ENCODE results near the gene AP2S1.
"Not testable (repeated sequence)": the region's sequence is repeated elsewhere in the genome, so short reads cannot be mapped to it uniquely, and the experiment has no call there.

DNA sequence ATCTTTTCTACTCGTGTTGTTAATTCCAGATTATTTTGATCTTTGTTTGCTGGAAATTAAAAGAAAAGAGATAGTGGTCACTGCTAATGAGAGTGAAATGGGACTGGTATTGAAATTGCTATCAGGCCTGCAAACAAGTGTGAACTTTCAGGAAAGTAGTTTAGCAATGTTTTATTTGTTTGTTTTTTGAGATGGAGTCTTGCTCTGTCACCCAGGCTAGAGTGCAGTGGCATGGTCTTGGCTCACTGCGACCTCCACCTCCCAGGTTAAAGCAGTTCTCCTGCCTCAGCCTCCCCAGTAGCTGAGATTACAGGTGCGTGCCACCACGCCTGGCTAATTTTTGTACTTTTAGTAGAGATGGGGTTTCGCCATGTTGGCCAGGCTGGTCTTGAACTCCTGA is 20.5 kb upstream of the AP2S1 start:
- TF ChIP-seq POLR2A (IDR thresholded peaks at IDR 0.05; ENCODE audit: low read length); KDM1A (IDR thresholded peaks at IDR 0.05; ENCODE audit: low read depth): not testable (repeated sequence)
- TF ChIP-seq, protein P1, sequence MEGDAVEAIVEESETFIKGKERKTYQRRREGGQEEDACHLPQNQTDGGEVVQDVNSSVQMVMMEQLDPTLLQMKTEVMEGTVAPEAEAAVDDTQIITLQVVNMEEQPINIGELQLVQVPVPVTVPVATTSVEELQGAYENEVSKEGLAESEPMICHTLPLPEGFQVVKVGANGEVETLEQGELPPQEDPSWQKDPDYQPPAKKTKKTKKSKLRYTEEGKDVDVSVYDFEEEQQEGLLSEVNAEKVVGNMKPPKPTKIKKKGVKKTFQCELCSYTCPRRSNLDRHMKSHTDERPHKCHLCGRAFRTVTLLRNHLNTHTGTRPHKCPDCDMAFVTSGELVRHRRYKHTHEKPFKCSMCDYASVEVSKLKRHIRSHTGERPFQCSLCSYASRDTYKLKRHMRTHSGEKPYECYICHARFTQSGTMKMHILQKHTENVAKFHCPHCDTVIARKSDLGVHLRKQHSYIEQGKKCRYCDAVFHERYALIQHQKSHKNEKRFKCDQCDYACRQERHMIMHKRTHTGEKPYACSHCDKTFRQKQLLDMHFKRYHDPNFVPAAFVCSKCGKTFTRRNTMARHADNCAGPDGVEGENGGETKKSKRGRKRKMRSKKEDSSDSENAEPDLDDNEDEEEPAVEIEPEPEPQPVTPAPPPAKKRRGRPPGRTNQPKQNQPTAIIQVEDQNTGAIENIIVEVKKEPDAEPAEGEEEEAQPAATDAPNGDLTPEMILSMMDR (IDR thresholded peaks at IDR 0.05), result not testable (repeated sequence)

Data from A549 (cell line).